T47D (cell line): Measurements from ENCODE around the gene NCBP1.
"Not testable (repeated sequence)": the region's sequence is repeated elsewhere in the genome, so short reads cannot be mapped to it uniquely, and the experiment has no call there.

Experiments
- DNase-seq, 2 experiments: peaks; one replicate each; pipeline versions ENCODE4 v3.0.0 to v3.0.0-alpha.2; 2011 to 2012; ENCODE audit warnings: low read depth in 1 of 2, low spot score in 1 of 2
- JUND ChIP-seq: IDR thresholded peaks from 2 replicates; pipeline ENCODE4 v1.6.1; 2012; ENCODE audit warnings: low read depth
- in situ Hi-C: cut with HindIII; loops from 2 replicates; pipeline ENCODE4 v1.10.0; 2016; ENCODE audit warnings: low sequenced_read_pairs, low pct_unique_long_range_greater_than_20kb

Gene NCBP1

GRCh38 chr9:97696803-97697601 is 63.4 kb downstream of the NCBP1 start, which contains the start of gene XPA:
XPA (minus strand) TSS chr9:97697340; CDS start chr9:97697292, 48 bp downstream.
- DNase-seq: peak; percentile 88 to 93
- TF ChIP-seq JUND: no peak
- in situ Hi-C loops: no loop called here

- DNase-seq: no peak
- no peak for TF ChIP-seq JUND
- in situ Hi-C loops: no loop called here
Observed at GRCh38 chr9:97697837-97698236, 64.2 kb downstream of the NCBP1 start.

GRCh38 chr9:97698865-97699264 is 65.2 kb downstream of the NCBP1 start:
- no peak for DNase-seq
- in situ Hi-C loops: no loop called here
- no peak for TF ChIP-seq JUND

- DNase-seq, in situ Hi-C loops: not testable (repeated sequence)
Observed at GRCh38 chr9:97699281-97699680, 65.7 kb downstream of the NCBP1 start.

- in situ Hi-C loops, DNase-seq: not testable (repeated sequence)
Observed at GRCh38 chr9:97699824-97700223, 66.2 kb downstream of the NCBP1 start.

GRCh38 chr9:97703437-97704344 is 70.1 kb downstream of the NCBP1 start:
- no peak for TF ChIP-seq JUND
- no peak for DNase-seq
- in situ Hi-C loops: no loop called here

DNA sequence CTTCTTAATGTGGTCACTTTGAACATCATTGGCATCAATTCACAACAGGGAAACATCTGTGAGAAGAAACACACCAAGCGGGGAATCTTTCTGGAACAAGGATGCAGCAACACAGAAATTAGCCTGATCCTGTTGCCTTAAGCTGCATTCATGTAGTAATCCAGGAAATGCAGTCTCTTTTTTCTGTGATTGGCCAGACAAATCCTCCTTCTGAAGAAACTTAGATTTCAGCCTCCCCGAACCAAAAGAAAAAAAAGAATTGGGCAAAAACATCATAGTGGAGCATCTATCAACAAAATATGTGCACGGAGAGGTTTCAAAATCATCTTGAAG is 70.7 kb downstream of the NCBP1 start:
- DNase-seq: no peak
- in situ Hi-C loops: no loop called here
- TF ChIP-seq JUND: no peak

- in situ Hi-C loops: no loop called here
- TF ChIP-seq JUND: no peak
- no peak for DNase-seq
Observed at GRCh38 chr9:97704851-97705250, 71.2 kb downstream of the NCBP1 start.

- no peak for DNase-seq
- in situ Hi-C loops: no loop called here
- TF ChIP-seq JUND: no peak
Observed at GRCh38 chr9:97705354-97705950, 71.8 kb downstream of the NCBP1 start.

- DNase-seq: no peak
- in situ Hi-C loops: no loop called here
- no peak for TF ChIP-seq JUND
Observed at GRCh38 chr9:97706246-97706645, 72.6 kb downstream of the NCBP1 start.

DNA sequence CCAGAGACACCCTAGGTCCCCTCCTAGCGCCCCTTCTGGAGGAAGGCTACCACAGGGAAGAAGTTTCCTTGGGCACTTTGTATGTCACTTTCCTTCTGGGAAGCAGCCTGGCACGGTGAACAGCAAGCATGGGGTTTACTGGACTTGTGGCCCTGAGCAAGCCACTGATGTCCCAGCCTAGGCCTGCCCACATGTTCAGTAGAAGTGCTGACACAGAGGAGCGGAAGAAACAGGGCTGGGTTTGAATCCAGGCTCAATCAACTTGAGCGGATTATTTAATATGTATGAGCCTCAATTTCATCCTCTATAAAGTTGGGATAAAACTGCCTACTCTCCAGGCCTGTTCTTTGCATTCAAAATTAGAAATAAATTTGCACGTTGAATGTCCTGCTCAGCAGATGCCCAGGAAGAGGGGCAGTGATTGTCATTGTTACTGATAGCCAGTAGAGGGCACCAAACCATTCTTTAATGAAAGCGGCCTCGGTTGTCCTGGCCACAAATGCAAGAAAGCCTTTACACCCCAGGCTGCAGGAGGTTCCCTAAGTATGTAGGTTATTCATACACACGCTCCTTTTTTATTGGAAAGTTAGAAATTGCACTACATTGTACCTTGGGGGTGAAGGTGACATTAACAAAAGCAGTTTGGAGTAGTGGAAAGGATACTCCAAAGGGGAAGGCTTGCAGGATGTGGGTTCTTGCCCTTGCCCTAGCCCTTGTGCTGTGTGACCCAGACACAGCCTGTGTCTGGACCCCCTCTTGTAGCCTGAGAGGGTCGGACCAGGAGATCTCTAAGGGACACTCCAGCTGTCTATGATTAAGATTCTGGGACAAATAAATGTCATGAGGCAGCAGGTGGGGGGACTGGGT is 77.0 kb downstream of the NCBP1 start:
- in situ Hi-C loops: no loop called here
- TF ChIP-seq JUND: no peak
- peak; percentile 56 to 67 for DNase-seq

GRCh38 chr9:97711223-97711626 is 77.6 kb downstream of the NCBP1 start:
- no peak for DNase-seq
- in situ Hi-C loops: no loop called here
- TF ChIP-seq JUND: no peak
